Measurements from ENCODE around the gene MPL. TPM values are rescaled to one million over a fixed set of nuclear protein-coding genes. Genes with fewer than 3 reads are reported as not detected.

MPL gene
- total and polyA plus RNA-seq, 2 of the 8 experiments (the other 6 are each of a cell fraction or from before 2014, with no cell fraction given) = 0.08 TPM; not detected in 1

DNA sequence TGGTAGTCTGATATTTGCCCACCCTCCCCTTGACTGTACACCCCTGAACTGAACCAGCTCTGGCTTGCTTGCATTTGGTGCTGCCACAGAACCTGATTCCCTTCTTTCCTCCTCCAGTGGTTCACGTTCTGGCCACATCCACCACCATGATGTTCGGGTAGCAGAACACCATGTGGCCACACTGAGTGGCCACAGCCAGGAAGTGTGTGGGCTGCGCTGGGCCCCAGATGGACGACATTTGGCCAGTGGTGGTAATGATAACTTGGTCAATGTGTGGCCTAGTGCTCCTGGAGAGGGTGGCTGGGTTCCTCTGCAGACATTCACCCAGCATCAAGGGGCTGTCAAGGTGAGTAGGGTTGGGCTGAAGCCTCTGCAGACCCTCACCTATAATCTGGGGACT lies 23.0 kb downstream of the MPL start:
- Histone ChIP-seq H3K18ac (ENCODE audit: extremely low read depth, low read length) (no peak overlapping the region), H4K8ac (ENCODE audit: extremely low read depth, insufficient read depth, low read length) (no peak overlapping the region), H3K9ac (replicated peaks in 1 of 4; ENCODE audit: extremely low read depth in 1 of 4, low read depth in 3 of 4, low read length in 3 of 4) (peak overlapping the region in 1 of 4 experiments; percentile 19; a peak in 1 of 7 replicates), H2BK15ac (ENCODE audit: low read length) (no peak overlapping the region), H2BK20ac (ENCODE audit: low read length) (no peak overlapping the region), H3K23ac (ENCODE audit: insufficient read length) (no peak overlapping the region), H3K27me3 (replicated peaks in 1 of 4; ENCODE audit: control insufficient read depth in 3 of 4, extremely low read depth in 1 of 4, insufficient read depth in 3 of 4, low read length in 3 of 4) (no peaks in the 10 kb centered on the region), H3K4me1 (replicated peaks in 1 of 4; ENCODE audit: control insufficient read depth in 3 of 4, insufficient read depth in 4 of 4, low read length in 3 of 4) (peaks cover 7 to 14% (median 8%) of the 10 kb centered on the region in 4 experiments), H3K27ac (ENCODE audit: low read depth, low read length) (peak overlapping the region; percentile 12; the same call in 1 of the 2 replicates), H3K4me3 (ENCODE audit: extremely low read depth in 1 of 4, insufficient read depth in 2 of 4, low read depth in 3 of 4, low read length in 4 of 4) (peak overlapping the region in 1 of 4 experiments; percentile 76; a peak in 2 of 8 replicates), H2BK120ac (replicated peaks; ENCODE audit: low read depth, low read length) (no peak overlapping the region), H2BK12ac (ENCODE audit: low read depth, low read length) (no peak overlapping the region), H4K5ac (ENCODE audit: insufficient read length, low read depth, low read length) (no peak overlapping the region), H3K4me2 (ENCODE audit: insufficient read depth in 1 of 2, low read depth in 2 of 2, low read length in 2 of 2) (peak overlapping the region; percentile 72 to 77; a peak in 3 of 4 replicates), H3K9me3 (ENCODE audit: insufficient read depth in 2 of 2, low read depth in 1 of 2, low read length in 1 of 2) (no peaks in the 10 kb centered on the region), H2AFZ (ENCODE audit: low read length) (no peak overlapping the region), H3K79me1 (ENCODE audit: low read depth, low read length) (peaks cover 14% of the 10 kb centered on the region), H2AK5ac (ENCODE audit: low read depth, low read length) (no peak overlapping the region), H3K56ac (replicated peaks; ENCODE audit: insufficient read length, low read depth, low read length) (no peak overlapping the region), H4K91ac (replicated peaks; ENCODE audit: insufficient read length, low read length) (no peak overlapping the region), H3K36me3 (ENCODE audit: control insufficient read depth in 2 of 4, insufficient read depth in 4 of 4, low read length in 3 of 4) (peaks cover 21 to 58% (median 35%) of the 10 kb centered on the region in 4 experiments), H3K4ac (replicated peaks; ENCODE audit: insufficient read length, low read depth, low read length) (no peak overlapping the region), H4K20me1 (replicated peaks in 1 of 2; ENCODE audit: control insufficient read depth in 1 of 2, insufficient read depth in 2 of 2, low read length in 2 of 2) (peaks cover 10 to 13% of the 10 kb centered on the region in 2 experiments), H2BK5ac (ENCODE audit: low read depth, low read length) (no peak overlapping the region), H3K23me2 (ENCODE audit: low read depth, low read length) (peaks cover 7% of the 10 kb centered on the region), H3K79me2 (ENCODE audit: control insufficient read depth in 1 of 2, insufficient read depth in 2 of 2, low read length in 2 of 2) (peaks cover 10 to 27% of the 10 kb centered on the region in 2 experiments), H3K14ac (ENCODE audit: insufficient read length) (no peak overlapping the region)
- 97% methylated on average over 4 of the region's 4 CpGs; no CpG with 5 or more reads in 1 of the 2 experiments for WGBS, 2 experiments (ENCODE audit: extremely low coverage in 1 of 2, insufficient coverage in 1 of 2, insufficient read length in 1 of 2, insufficient replicate concordance in 2 of 2, low coverage in 1 of 2, low lambda C conversion rate in 2 of 2, missing lambda C conversion rate in 1 of 2)
- DNase-seq (ENCODE audit: low read depth in 1 of 2, low spot score in 2 of 2) (no peak), FAIRE-seq (no peak)
- ChIA-PET POLR2A (ENCODE audit: partially characterized antibody) (interaction anchor here (0.8 to 1.2 kb wide), 4 partner anchors 9 to 18 kb away, joined by 3 to 4 read pairs (median 4); no protein-coding TSS in a partner anchor), CTCF (ENCODE audit: partially characterized antibody) (interaction anchor here (0.7 to 1.8 kb wide), 7 partner anchors 10 to 124 kb away, joined by 3 to 7 read pairs (median 3); no protein-coding TSS in a partner anchor)
- TF ChIP-seq, protein P1, sequence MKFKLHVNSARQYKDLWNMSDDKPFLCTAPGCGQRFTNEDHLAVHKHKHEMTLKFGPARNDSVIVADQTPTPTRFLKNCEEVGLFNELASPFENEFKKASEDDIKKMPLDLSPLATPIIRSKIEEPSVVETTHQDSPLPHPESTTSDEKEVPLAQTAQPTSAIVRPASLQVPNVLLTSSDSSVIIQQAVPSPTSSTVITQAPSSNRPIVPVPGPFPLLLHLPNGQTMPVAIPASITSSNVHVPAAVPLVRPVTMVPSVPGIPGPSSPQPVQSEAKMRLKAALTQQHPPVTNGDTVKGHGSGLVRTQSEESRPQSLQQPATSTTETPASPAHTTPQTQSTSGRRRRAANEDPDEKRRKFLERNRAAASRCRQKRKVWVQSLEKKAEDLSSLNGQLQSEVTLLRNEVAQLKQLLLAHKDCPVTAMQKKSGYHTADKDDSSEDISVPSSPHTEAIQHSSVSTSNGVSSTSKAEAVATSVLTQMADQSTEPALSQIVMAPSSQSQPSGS (IDR thresholded peaks at IDR 0.05; ENCODE audit: low read length) = no peak
- TF ChIP-seq NRF1 (IDR thresholded peaks at IDR 0.05; ENCODE audit: low read depth, low read length) (no peak), SAP30 (IDR thresholded peaks at IDR 0.05; ENCODE audit: insufficient read depth, insufficient replicate concordance, low read length) (no peak), NANOG (IDR thresholded peaks at IDR 0.05; ENCODE audit: insufficient read depth, low read depth, low read length, poor library complexity, severe bottlenecking) (no peak), RBBP5 (IDR thresholded peaks at IDR 0.05; ENCODE audit: borderline replicate concordance, low read depth, low read length) (no peak), EZH2 (IDR thresholded peaks at IDR 0.05; ENCODE audit: low read depth, low read length, severe bottlenecking) (no peak), RFX5 (IDR thresholded peaks at IDR 0.05; ENCODE audit: borderline replicate concordance, low read depth, low read length) (no peak), SIRT6 (IDR thresholded peaks at IDR 0.05; ENCODE audit: low read length) (no peak), SIN3A (conservative IDR thresholded peaks at IDR 0.05 in 1 of 2, IDR thresholded peaks at IDR 0.05 in 1 of 2; ENCODE audit: low read depth in 1 of 2, low read length in 2 of 2) (no peak), TCF12 (IDR thresholded peaks at IDR 0.05; ENCODE audit: low read depth, low read length) (no peak)
